ENCODE results near the gene OR52I2.

OR52I2 gene
- total RNA-seq, result 0 reads per million in 3 experiments

DNA sequence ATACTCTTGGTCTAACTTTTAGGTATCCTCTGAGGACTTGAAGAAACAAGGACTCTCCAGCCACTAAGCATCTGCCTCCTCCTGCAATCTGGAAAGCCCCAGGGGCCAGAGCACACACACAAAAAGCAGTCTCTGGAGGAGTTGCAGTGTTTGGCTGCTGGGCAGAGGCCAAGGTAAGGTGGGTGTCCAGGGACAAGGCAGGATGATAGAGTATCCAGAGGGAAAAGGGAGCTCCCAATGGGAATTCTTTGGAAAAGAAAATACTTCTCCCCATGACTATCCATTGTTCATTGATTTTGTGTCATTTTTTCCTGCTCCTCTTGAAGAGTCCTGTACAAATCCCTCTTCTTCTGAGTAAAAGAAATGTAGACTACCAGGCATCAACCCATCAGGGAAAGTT lies at the start of gene OR52I2:
Gene OR52I2 (plus strand): TSS at position 301 of the 400 bp plus-strand sequence.
- no peak for DNase-seq

DNA sequence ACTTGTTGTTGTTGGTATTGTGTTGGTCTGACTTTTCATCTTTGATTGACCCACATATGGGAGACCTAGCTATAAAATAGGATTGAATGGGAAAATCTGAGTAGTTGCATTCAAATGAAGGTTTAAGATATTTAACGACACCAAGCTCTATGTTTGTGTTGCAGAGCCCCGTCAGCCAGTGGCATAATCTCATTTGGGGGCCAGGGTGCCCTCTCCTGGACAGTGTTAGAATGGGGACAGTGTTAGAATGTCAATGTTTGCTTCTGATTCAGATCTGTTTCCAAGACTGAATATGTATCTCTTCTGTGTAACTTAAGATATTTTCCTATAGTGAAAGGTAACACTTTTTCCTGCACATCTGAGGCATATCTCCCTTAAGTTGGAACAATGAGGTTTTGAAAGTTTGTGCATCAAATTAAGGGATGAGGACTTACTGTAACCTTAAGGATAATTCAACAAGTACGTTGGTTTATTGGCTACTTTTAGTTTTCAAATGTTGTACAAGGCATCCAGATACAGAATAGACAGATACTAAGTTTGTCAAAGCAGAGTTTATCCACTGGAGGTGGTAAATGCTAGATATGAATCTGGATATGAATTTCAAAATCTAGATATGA lies 41.8 kb upstream of the OR52I2 start:
- DNase-seq, result peak; percentile 1

DNA sequence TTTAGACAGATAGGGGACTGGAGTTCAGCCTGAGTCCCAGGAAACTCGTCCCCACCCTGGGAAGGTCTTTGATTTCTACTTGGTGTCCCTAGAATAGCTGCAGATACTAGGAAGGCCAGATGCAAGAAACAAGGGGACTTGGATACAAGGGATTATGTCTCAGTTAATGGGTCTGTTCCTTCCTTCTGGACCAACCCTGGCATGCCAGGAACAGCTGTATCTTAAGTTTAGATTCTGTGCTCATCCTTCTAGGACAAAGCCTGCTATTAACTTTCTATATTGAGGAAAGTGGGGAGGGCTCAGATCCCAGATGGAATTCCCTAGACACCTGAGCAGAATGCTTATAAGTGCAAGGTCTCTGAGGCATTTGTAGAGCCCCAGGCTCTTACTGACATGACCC lies 40.5 kb upstream of the OR52I2 start:
- DNase-seq, result no peak

DNA sequence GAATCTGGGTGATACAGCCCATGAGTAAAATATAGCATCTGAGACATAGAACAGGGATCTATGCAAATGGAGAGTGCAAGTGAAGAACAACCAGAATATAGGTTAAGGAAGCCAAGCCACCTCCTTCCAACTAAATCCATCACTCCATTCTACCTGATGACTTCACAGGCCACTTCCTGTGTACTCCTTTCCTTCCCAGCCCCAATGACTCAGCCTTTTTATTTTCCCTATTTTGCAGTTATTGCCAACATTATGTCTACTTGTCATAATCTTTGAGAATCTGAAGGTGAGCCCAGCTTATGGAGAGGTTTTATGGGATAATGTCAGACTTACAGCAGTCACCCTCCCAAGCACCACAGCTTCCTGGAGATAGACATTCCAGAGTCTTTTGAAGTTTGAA lies 38.0 kb upstream of the OR52I2 start:
- no peak for DNase-seq

DNA sequence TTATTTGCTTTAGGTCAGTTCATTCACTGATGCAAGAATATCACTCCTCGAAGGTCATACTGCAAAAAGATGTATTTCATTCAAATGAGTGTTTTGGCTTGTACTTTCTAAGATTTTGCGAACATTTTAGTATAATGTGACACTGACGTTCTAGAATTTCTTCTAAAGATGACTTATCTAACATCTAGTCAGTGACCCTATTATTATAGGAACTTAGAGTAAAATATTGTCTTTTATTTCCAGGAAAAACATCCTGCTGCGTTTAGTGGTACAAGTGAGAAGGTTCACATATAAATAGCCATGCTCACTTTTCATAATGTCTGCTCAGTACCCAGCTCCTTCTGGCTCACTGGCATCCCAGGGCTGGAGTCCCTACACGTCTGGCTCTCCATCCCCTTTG lies 36.7 kb upstream of the OR52I2 start, which contains the start of gene OR52M1:
Gene OR52M1 (plus strand): TSS at position 301 of the 400 bp plus-strand sequence. CDS start 0 bp downstream, at position 301.
- DNase-seq, result no peak

DNA sequence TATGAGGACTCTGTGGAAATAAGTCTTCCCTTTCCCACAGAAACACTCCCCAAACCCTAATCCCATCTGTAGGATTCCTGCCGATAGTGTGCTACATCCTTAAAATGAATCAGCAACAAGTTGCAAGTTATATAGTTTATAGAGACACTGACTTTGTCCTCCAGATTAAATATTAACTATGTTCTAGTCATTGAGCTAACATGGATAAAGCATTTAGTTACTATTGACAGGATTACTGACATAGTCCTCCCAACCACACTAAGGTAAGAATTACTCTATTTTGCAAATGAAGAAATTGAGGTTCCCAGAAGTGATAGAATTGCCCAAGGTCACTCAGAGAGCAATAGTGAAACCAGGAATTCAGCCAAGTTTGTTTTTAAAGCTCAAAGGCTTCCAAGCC lies 34.7 kb upstream of the OR52I2 start:
- no peak for DNase-seq

DNA sequence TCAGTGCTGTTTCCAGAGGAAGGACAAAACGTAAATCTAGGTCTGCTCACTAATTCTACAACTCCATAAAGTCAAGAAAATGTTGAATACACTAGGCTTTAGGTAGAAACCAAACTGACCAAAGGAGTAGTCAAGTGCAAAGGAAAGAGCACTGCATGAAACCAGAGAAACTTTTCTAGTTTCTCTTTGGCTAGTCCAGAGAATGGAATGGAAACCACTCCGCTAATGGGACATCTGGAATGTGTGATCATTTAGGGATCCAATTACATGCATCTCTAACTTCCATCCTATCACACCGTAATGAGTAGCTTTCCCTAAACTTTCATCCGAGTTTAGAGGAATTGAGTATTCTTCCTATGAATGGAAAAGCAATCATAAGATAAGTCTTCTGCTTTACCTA lies 34.1 kb upstream of the OR52I2 start:
- no peak for DNase-seq

DNA sequence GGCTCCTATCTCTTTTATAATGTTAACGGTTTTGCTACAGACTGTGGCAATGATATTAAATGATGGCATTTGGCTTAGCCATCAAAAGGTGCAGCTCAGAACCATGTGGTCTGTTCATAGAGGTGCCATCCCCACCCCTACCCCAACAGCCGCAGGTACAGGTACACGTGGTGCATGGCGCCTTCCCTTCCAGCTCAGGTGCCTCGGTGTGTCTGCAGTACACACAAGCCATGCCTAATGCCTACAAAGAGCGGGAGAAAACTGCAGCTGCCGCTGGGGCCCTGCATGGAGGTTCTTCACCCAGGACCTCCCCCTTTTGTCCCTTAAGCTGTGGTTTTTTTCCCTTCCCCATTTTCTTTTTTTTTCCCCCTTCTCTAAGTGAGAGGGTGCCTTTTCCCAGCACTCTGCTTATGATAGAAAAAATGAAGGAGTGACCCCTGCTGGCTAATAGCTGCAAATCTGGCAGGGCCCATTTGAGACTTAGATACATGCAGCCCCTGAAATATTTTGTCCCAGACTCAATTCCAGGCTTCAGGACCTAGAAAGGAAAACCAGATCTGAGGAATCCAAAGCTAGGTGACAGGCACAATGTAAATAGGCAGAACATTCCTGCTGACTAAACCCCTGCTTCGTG lies 30.1 kb upstream of the OR52I2 start:
- DNase-seq, result no peak

DNA sequence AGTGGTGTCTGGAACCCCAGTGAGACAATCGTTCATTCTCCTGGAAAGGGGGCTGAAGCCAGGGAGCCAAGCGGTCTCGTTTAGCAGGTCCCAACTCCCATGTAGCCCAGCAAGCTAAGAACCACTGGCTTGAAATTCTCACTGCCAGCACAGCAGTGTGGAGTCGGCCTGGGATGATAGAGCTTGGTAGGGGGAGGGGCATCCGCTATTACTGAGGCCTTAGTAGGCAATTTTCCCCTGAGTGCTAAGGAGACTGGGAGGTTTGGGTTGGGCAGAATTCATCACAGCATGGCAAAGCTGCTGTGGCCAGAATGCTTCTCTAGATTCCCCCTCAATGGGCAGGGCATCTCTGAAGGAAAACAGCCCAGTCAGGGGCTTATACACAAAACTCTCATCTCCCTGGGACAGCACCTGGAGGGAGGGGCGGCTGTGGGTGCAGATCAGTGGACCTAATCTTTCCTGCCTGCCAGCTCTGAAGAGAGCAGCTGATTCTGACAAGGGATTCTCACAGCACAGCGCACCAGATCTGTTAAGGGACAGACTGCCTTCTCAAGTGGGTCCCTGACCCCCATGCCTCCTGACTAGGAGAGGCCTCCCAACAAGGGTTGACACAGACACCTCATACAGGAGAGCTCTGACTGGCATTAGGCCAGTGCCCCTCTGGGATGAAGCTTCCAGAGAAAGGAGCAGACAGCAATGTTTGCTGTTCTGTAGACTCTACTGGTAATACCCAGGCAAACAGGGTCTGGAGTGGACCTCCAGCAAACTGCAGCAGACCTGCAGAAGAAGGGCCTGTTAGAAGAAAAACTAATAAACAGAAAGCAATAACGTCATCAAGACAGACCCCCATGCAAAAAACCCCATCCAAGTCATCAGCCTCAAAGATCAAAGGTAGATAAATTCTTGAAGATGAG lies 21.8 kb upstream of the OR52I2 start:
- DNase-seq, result no peak

DNA sequence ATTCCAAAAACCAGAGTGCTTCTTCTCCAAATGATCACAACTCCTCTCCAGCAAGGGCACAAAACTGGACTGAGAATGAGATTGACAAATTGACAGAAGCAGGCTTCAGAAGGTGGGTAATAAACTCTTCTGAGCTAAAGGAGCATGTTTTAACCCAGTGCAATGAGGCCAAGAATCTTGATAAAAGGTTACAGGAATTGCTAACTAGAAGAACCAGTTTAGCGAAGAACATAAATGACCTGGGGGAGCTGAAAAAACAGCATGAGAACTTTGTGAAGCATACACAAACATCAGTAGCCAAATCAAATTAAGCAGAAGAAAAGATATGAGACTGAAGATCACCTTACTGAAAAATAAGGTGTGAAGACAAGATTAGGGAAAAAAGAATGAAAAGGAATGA lies 21.1 kb upstream of the OR52I2 start:
- no peak for DNase-seq

DNA sequence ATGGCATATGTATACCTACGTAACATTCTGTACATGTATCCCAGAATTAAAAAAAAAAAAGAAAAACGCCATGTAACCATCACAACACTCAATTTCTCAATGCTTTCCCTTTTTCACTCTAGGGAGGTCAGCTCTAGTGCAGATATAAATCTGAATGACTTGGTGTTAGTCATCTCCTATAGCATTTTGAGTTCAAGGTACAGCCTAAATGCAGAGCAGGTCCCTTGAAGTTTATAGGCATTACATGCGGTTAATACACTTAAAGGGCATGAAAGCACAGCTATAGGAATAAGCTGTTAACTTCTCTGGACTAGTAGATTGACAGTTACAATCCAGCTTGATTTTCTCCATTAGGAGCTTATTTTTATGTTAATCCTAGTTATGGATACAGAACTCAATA lies 16.2 kb upstream of the OR52I2 start:
- no peak for DNase-seq

DNA sequence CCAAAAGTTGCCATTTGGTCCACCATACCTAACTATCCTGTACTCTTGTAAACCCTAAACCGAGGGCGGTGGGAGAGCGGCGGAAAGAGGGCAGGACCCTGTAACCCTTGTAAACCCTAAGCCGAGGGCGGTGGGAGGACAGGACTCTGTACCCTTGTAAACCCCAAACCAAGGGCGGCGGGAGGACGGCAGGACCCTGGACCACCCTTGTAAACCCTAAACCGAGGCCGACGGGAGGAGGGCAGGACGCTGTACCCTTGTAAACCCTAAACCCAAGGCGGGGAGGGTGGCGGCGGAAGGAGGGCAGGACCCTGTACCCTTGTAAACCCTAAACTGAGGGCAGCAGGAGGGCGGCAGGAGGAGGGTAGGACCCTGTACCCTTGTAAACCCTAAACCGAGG lies 12.5 kb upstream of the OR52I2 start:
- DNase-seq, result no peak

DNA sequence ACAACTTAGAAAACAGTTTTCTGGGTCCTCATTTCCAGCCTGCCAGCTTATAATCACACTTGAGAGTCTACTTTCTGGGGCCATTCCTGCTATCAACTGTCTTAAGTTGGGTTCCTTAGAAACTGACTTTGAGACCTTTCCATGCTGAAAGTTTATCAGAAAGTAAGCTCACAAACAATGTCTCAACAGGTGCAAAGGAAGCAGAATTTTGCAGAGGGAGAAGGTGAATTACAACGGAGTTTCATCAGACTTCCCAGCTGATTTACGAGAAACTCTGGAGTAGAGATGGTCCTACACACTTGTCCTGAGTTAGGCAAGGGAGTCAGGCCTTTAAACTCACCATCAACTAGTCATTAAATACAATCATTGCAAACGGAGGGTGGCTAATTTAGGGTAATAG lies 4.7 kb upstream of the OR52I2 start:
- no peak for DNase-seq

DNA sequence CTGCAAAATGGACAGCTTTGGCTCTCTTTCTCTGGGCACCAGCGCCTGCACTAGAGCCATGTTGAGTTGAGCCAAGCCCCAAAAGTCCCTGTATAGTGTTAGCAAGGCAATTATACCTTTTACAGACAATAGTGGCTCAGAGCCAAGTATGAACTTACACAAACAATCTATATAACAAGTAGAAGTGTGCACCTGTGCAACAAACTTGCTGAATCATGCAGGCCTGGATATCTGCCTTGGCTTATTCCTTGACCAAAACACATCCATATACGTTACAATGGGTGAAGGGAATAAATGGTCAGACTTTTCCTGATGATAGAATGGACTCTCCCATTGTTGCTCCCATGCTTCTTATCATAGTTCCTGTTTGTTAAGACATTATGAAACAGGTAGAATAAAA lies 3.8 kb upstream of the OR52I2 start:
- DNase-seq, result no peak

DNA sequence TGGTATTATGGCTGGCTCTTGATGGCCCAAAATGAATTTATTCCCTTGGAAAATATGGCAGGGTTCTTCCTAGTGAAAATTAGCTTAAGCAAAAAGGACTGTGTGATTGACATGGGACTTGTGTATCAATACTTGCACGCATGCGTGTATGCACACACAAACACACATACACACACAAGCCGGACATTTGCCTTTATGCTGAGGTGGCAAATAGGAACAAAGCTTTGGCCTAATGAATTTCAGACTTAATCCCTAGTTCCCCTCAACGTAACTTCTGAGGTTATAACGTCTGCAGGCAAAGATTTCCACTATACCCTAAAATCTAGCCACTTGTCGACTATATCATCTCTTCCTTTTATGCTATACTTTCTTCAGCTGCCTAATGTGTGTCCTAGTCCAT lies 2.9 kb upstream of the OR52I2 start:
- DNase-seq, result no peak

DNA sequence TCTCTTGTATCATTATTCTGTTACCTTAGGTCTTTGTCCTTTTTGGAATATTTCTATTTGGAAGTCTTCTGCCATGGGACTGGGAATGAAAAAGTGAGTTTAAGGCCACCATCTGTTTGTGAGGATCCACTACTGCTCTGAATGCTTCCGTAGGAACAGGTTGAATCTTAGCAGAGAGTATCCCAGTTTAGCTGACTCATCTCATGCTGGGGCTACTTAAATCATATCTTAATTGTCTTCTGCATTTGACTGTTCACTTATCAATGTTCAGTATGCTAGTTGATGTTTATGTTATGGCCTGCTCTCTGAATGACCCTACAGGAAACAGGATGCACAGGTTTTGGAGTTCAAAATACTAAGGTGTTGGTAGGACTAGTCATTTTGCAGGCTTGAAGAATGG lies 1.4 kb upstream of the OR52I2 start:
- no peak for DNase-seq

DNA sequence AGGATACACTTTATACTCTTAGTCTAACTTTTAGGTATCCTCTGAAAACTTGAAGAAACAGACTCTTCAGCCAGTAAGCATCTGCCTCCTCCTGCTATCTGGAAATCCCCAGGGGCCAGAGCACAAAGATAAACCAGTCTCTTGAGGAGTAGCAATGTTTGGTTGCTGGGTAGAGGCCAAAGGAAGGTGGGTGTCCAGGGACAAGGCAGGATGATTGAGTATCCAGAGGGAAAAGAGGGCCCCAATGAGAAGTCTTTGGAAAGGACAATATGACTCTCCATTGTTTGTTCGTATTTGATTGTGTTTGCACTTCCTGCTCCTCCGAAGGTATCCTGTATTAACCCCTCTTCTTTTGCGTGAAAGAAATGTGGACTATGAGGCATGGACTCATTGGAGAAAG lies 7.5 kb downstream of the OR52I2 start:
- no peak for DNase-seq

DNA sequence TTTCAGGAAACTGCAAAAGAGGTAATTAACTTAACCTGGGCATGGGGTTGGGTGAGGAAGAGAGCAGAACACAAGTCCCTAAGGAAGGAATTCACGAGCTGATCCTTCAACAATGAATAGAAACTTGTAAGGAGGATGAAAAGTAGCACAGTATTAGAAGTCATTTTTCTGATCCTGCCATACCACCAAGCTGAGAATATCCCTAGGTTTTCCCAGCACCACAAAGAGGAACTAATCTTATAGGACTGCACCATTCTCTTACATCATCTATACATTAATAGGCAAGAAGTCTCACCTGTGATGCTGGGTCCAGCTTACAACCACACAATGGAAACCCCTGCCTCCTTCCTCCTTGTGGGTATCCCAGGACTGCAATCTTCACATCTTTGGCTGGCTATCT lies 12.2 kb downstream of the OR52I2 start, which contains the start of gene OR52I1:
Gene OR52I1 (plus strand): TSS at position 301 of the 400 bp plus-strand sequence. CDS start 0 bp downstream, at position 301.
- no peak for DNase-seq

DNA sequence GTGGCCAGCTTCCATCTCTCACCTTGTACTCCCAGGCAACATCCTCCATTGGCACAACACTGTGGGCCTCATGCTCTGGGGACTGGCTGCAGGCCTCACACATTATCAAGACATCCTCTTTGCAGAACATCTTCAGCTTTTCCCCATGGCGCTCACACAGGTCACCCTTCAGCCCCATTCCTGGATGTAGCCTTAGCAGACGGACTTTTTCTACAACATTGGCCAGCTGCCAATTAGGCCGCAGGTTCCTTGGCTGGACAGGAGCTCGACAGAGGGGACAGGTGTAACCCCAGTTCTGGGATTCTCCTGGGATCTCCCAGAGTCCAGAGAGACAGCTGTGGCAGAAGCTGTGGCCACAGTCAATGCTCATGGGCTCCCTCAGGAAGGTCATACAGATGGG lies 23.5 kb downstream of the OR52I2 start:
- DNase-seq, result no peak

DNA sequence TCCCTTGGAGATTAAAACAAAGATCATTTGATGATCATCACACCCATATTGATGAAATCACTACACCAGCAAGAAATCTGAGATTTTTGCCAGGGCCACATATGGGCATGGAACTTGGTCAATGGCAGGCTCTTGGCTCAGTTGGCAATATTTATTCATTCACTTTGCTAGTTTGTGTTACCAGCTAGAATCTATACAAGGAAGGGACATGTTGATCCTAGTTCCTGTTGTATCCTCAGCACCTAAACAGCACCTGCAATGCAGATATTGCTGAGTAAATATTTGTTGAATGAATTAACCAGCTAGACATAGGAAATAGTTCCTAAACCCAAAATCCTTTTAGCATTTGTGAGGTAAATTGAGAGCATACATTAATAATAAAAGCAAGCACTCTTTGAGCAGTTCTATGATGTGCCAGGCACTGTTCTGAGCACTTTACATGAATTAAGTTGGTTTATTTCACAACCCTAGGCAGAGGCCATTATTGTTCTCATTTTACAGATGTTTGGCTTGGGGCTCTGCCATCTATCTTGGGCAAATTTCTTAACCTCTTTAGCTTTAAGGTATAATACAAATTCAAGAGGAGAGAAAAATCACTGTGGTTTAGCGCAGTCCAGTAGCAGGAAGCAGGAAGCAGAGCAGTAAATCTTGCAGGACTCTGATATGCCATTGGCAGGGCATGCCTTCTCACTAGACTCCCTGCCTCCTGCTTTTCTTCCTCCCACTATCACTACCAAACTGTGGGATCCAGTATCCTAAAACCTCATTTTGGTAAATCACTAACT lies 24.9 kb downstream of the OR52I2 start:
- no peak for DNase-seq

DNA sequence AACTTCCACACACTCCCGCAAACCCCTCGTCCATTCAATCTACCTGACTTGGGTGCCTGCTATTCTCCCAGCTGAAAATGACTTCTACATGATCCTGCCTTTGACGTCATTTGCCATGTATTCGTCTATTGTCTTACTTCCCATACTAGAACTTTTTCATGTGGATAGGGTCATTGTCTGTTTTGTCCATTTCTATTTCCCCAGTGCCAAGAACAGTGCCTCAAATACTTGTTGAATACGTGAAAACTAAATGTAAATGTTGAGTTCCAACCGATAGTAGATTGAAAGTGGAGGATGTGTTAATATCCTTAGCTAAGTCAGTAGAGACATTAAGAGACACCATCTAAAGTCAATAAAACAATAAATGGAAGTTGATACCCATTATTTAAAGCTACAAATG lies 25.6 kb downstream of the OR52I2 start:
- DNase-seq, result no peak

DNA sequence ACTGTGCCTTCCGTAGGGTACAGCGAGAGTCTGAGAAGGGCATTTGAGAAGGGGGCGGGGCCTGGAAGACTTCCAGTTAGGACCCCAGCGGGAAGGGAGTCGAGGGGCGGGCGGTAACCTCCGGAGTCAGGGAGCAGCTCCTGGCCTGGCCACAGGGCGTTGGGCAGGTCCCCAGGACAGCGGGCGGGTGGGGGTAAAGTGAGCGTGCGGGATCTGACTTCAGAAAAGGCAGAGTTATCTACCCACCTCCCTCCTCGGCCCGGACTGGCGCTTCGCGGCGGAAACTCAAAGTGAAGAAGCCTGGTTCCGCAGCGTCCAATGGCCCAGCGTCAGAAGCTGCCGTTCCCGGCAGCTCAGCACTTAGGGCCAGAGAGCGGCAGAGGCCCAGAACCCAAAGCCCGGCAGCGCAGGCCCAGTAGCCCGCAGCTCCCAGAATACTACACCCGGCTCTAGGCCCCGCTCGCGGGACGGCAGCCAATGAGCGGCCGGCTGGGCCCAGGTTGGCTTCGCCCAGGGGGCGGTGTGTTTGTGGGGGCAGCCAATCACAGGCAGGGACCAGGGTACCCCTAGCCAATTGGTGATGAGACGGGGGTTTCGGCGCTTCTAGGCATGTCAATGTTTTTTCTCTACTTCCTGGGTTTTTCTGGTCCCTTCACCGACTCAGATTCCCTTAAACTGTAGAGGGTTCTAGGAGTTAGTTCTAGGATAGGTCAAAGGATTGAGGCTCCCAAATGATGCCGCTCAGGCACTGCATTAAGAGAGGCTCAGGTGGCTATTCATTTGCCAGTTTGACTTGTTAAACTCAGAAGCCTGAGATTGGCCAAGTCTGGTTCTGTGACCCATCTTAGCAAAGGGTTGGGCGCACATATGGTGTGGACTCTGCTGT lies 26.5 kb downstream of the OR52I2 start, which contains the start of gene TRIM68:
Gene TRIM68 (minus strand): TSS at position 451 of the 886 bp plus-strand sequence. CDS start 2,727 bp downstream, outside the sequence.
- peak; percentile 94 for DNase-seq

Measured in central memory CD4-positive, alpha-beta T cell (primary cell).